BE2C (cell line): ENCODE results near the gene PPFIBP1.
"Not testable (repeated sequence)": the region's sequence is repeated elsewhere in the genome, so short reads cannot be mapped to it uniquely, and the experiment has no call there.

Experiments used
- DNase-seq: peaks from one replicate; pipeline ENCODE4 v3.0.0-alpha.2; 2020
- H3K27me3 ChIP-seq: fragments of 250-450 bp; sonication (Bioruptor Pico); 2 replicates; pipeline ENCODE4 v1.5.1; 2020; ENCODE audit warnings: mild to moderate bottlenecking
- H3K36me3 ChIP-seq: fragments of 250-450 bp; sonication (Bioruptor Pico); 2 replicates; pipeline ENCODE4 v1.5.1; 2020; ENCODE audit warnings: mild to moderate bottlenecking
- H3K4me1 ChIP-seq: fragments of 250-450 bp; sonication (Bioruptor Pico); 2 replicates; pipeline ENCODE4 v1.5.1; 2020
- H3K4me3 ChIP-seq: 2 replicates; pipeline ENCODE4 v1.5.1; 2011; ENCODE audit warnings: low read depth, low read length
- H3K9me3 ChIP-seq: fragments of 250-450 bp; sonication (Bioruptor Pico); 2 replicates; pipeline ENCODE4 v1.5.1; 2020
- TF ChIP-seq, protein P1 (sequence below): IDR thresholded peaks from 2 replicates; pipeline ENCODE4 v1.5.1; 2012; ENCODE audit warnings: mild to moderate bottlenecking, low read depth, low read length

The PPFIBP1 gene

DNA sequence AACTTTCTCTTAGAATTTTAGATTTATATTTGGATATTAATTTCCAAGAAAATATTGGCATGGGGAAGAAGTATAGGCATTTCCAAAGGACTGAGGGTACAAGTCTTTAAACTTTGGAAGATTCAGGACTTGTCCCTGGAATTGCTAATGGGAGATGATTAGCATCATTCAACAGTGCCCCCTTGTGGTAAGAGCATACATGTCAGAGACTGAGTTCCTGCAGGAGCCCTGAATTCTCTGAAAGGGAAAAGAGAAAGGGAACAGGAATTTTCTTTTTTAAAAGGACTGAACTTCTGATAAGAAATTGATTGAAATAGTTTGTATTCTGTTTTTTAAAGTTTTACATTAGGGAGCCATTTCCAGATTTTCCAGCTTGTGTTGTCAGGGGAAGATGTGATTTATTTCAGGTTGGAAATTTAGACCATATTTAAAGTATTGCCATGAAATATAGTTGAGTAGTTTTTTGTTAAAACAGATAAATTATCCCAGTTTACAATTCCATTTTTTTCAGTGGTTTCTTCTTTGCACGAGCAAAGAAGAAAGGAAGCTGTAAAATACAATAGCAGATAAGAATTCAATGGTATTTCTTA is 128.3 kb downstream of the PPFIBP1 start:
- DNase-seq, result peak; percentile 72
- H3K4me3 ChIP-seq, result no peak overlapping the region
- H3K36me3 ChIP-seq, result no peaks in the 10 kb centered on the region
- H3K27me3 ChIP-seq, result no peaks in the 10 kb centered on the region
- no peaks in the 10 kb centered on the region for H3K4me1 ChIP-seq
- TF ChIP-seq, protein P1, sequence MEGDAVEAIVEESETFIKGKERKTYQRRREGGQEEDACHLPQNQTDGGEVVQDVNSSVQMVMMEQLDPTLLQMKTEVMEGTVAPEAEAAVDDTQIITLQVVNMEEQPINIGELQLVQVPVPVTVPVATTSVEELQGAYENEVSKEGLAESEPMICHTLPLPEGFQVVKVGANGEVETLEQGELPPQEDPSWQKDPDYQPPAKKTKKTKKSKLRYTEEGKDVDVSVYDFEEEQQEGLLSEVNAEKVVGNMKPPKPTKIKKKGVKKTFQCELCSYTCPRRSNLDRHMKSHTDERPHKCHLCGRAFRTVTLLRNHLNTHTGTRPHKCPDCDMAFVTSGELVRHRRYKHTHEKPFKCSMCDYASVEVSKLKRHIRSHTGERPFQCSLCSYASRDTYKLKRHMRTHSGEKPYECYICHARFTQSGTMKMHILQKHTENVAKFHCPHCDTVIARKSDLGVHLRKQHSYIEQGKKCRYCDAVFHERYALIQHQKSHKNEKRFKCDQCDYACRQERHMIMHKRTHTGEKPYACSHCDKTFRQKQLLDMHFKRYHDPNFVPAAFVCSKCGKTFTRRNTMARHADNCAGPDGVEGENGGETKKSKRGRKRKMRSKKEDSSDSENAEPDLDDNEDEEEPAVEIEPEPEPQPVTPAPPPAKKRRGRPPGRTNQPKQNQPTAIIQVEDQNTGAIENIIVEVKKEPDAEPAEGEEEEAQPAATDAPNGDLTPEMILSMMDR, result peak; percentile 97
- H3K9me3 ChIP-seq, result no peaks in the 10 kb centered on the region

- no peak overlapping the region for H3K4me3 ChIP-seq
- TF ChIP-seq, protein P1, result no peak
- H3K27me3 ChIP-seq, result no peaks in the 10 kb centered on the region
- H3K4me1 ChIP-seq, result no peaks in the 10 kb centered on the region
- no peaks in the 10 kb centered on the region for H3K9me3 ChIP-seq
- H3K36me3 ChIP-seq, result no peaks in the 10 kb centered on the region
- no peak for DNase-seq
Observed at GRCh38 chr12:27653661-27654060, 129.7 kb downstream of the PPFIBP1 start.

DNA sequence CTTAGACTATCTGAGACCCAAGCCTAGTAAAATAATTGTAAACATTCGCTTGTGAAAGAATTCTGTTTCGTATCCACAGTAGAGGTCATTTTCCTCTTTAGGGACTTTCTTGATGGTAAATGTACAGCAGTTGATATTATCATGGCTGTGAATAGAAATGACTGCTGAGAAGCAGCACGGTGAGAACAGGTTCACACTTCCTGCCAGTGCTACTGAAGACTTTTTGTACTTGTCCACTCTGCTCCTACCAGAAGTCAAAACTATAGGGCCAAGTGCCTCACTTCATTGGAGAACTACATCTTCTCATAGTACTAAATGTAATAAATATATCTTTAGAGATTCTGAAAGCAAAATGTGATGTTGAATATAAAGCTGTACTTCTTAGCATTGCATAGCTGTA is 131.5 kb downstream of the PPFIBP1 start:
- not testable (repeated sequence) for H3K9me3 ChIP-seq, H3K27me3 ChIP-seq, H3K36me3 ChIP-seq, DNase-seq, H3K4me1 ChIP-seq, H3K4me3 ChIP-seq

- Histone ChIP-seq H3K9me3 (no peaks in the 10 kb centered on the region), H3K36me3 (no peaks in the 10 kb centered on the region), H3K4me1 (no peaks in the 10 kb centered on the region), H3K4me3 (no peak overlapping the region), H3K27me3 (no peaks in the 10 kb centered on the region)
- TF ChIP-seq, protein P1, result no peak
- DNase-seq, result no peak
Observed at GRCh38 chr12:27657296-27657695, 133.3 kb downstream of the PPFIBP1 start.

GRCh38 chr12:27665704-27666103 is 141.7 kb downstream of the PPFIBP1 start:
- Histone ChIP-seq H3K36me3 (peaks cover 7% of the 10 kb centered on the region), H3K27me3 (no peaks in the 10 kb centered on the region), H3K9me3 (no peaks in the 10 kb centered on the region), H3K4me1 (no peaks in the 10 kb centered on the region), H3K4me3 (no peak overlapping the region)
- no peak for DNase-seq
- TF ChIP-seq, protein P1, result no peak

DNA sequence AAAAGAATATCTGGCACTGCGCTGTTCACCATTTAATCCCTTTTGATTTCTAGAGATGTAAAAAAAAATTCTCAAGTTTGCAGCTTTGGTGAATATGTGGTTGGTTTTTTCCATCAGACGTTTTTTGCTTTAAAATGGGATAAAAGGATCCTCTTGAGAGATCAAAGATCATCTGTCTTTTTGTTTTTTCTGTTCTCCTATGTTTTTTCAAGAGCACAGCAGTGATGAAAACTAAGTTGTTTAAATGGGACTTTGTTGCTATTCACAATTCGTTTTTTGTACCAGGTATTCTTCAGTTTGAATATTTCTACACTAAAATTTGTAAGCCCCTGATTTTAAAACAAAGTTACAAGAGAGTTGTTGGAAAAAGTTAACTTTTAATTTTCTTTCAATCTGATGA is 142.5 kb downstream of the PPFIBP1 start:
- DNase-seq, result no peak
- TF ChIP-seq, protein P1, result no peak
- H3K27me3 ChIP-seq, result no peaks in the 10 kb centered on the region
- H3K9me3 ChIP-seq, result no peaks in the 10 kb centered on the region
- no peak overlapping the region for H3K4me3 ChIP-seq
- H3K36me3 ChIP-seq, result peaks cover 7% of the 10 kb centered on the region
- H3K4me1 ChIP-seq, result no peaks in the 10 kb centered on the region

DNA sequence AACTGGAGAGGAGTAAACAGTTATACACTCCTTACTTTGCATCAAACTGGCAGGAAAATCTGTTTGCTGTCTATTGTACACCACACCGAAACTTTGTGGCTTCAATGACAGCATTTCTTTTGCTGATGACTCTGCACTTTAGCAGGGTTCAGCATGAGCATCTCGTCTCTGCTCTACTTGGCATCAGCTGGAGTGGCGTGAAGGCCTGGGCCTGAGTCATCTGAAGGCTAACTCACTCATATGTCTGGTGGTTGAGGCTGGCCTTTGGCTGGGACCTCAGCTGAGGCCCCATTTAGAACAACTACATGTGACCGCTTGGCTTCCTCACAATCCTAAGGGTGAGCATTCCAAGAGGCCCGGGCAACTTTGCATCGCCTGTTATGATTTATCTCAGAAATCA is 143.5 kb downstream of the PPFIBP1 start:
- peaks cover 7% of the 10 kb centered on the region for H3K36me3 ChIP-seq
- no peaks in the 10 kb centered on the region for H3K27me3 ChIP-seq
- no peak overlapping the region for H3K4me3 ChIP-seq
- no peak for DNase-seq
- no peaks in the 10 kb centered on the region for H3K9me3 ChIP-seq
- TF ChIP-seq, protein P1, result no peak
- H3K4me1 ChIP-seq, result no peaks in the 10 kb centered on the region
